GM19395 (cell line): ENCODE results near the gene ZRSR2.
A peak's percentile ranks its signal among the peaks of the same experiment; 100 is the strongest.
"Not testable (repeated sequence)": the region's sequence is repeated elsewhere in the genome, so short reads cannot be mapped to it uniquely, and the experiment has no call there.

Source experiments
- ATAC-seq: cut with Tn5 transposase; IDR thresholded peaks from one replicate; pipeline ENCODE4 v1.9.1; 2021; ENCODE audit warnings: mild to moderate bottlenecking, moderate library complexity; ENCODE audit not compliant: unreplicated experiment

Gene ZRSR2

GRCh38 chrX:15789979-15790768 is at the start of gene ZRSR2:
ZRSR2 (plus strand) TSS chrX:15790484; CDS start chrX:15790496, 12 bp downstream.
- ATAC-seq = peak; percentile 91

DNA sequence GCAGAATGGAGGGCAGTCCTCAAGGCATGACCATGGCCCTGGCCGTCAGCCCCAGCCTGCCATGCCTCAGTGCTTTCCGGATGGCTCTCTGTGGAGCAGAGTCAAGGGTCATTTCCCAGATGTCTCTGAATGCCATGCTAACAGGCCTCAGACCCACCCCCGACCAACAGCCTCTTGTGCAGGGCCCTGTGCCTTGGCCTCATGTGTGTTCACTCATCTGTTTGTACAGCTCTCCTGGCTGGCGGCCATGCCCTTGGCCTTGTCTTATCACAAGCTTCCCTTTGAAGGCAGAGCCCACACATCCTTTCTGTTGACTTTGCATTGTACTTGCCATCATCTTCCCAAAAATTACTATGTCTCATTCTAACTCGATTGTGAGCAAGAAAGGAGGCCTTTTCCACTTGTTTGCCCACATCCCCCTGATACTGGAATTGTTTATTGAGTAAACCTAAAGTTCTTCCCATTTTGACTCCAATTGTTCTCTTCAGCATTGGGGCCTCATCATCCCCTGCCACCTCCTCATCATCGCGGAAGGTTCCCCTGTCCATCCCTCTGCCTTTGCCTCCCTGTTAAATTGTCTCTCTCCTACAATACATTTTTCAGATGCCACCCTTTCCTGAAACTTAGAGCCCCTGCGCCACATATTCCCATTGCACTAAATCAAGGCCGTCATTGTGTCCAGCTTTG is 46.0 kb upstream of the ZRSR2 start:
- no peak for ATAC-seq

GRCh38 chrX:15745179-15745578 is 45.1 kb upstream of the ZRSR2 start:
- no peak for ATAC-seq

DNA sequence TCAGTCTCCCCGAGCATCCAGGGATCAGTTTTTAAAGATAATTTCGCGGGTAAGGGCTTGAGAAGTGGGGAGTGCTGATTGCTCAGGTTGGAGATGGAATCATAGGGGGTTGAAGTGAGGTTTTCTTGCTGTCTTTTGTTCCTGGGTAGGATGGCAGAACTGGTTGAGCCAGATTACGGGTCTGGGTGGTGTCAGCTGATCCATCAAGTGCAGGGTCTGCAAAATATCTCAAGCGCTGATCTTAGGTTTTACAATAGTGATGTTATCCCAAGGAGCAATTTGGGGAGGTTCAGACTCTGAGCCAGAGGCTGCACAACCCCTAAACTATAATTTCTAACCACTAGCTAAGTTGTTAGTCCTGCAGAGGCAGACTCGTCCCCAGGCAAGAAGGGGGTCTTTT is 43.6 kb upstream of the ZRSR2 start:
- not testable (repeated sequence) for ATAC-seq

DNA sequence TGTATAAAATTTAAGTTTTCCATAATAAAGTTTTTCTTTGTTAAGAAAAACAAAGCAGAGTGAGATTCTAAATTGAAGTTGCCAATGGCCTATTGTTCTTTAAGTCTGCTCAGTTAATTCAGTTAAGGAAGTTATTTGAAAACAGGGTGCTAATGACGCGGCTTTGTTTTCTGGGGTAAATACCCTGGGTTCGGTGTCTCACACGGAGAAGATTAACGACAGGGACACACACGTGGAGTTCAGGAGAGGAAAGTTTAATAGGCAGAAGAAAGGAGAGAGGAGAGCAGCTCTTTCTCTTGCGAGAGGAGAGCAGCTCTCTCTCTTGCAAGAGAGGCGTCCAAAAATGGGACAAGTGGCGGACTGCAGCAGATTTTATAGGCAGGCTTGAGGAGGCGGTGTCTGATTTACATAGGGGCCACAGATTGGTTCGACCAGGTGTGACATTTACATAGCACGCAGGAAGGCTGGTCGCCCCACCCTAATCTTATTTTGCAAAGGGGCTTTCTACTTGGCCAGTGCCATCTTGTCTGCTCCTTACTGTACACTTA is 42.6 kb upstream of the ZRSR2 start:
- ATAC-seq = no peak

GRCh38 chrX:15748841-15749240 is 41.4 kb upstream of the ZRSR2 start:
- ATAC-seq = no peak

DNA sequence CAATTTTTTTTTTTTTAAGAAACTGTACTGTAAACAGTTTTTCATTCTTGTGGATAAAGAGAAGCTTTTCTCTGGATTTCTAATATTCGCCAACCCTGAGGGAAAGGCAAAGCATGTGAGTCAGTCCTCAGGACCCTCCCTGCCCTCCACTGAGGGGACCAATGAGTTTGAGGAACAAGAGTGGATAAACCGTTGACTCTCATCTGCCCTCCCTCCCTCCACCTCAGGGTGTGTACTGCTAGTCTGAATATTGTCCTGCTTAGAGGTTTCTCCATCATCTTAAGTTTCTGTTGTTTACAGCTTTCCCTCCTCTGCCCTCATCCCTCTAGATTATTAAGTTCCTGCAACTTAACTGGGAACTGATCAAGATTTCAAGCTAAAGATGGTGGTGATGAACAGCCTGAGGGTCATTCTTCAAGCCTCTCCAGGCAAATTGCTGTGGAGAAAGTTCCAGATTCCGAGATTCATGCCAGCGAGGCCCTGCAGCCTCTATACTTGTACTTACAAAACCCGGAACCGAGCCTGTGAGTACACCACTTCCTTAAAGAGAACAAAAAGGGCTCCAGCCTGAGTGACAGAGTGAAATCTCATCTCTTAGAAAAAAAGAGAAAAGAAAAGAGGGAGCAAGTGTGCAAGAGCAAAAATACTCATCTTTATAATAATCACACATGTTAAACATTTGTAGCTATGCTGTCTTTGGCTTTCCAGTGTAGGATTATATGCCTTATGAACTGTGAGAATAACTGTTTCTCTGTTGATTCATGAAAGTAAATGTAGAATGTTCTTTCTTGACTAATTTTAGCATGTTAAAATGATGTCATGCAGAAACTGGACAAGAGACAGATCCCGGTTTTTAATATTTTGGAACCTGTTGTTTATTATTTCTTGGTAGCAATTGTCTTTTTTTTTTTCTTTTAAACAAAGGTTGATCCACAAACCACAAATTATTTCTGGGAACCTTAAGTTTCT is 40.4 kb upstream of the ZRSR2 start:
- ATAC-seq = peak; percentile 91

GRCh38 chrX:15750611-15751154 is 39.6 kb upstream of the ZRSR2 start:
- no peak for ATAC-seq

DNA sequence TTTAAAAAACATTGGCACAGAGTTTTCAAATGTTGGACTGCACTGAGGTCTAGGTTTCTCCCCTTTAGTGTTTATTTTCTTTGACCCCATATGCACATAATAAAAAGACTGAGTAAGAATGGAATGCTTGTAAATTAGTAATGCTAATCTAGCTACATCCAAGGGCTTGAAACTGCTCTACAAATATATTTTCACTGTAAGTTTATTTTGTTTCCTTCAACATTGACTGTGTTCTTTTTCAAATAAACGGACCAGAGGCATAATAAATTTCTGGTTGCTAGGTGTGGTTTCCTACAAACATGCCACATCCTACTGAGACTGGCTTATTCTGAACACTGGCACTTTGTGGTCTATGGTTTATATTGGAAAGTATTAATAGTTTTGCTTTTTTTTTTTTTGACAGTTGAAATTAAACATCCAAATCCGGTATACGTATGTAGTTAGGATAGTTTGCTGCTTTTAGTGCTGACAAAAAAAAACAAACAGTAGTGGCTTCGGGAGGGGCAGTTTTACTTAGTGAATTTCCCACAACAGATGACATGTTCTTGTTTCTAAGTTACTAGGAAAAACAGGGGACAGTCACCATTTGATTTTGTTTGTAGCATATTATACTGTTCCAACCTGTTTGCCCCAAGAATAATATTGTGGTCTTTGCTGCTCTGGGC is 39.0 kb upstream of the ZRSR2 start:
- no peak for ATAC-seq

GRCh38 chrX:15755091-15755490 is 35.2 kb upstream of the ZRSR2 start:
- no peak for ATAC-seq

- no peak for ATAC-seq
These were observed 32.1 kb upstream of the ZRSR2 start for GRCh38 chrX:15758140-15758539.

DNA sequence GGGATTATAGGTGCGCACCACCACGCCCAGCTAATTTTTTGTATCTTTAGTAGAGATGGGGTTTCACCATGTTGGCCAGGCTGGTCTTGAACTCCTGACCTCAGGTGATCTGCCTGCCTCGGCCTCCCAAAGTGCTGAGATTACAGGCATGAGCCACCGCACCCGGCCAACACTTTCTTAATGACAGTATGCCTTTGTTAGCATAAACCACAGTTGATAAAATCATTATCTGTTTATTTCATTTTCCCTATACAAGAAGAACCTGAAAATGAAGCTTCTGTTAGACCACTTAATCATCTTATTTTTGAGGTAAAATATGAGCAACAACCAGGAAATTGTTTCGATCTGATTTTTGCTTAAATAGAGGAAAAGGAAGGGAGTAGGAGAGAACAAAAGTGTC is 30.4 kb upstream of the ZRSR2 start:
- ATAC-seq = not testable (repeated sequence)

- ATAC-seq = no peak
These were observed 28.6 kb upstream of the ZRSR2 start for GRCh38 chrX:15761564-15762191.

DNA sequence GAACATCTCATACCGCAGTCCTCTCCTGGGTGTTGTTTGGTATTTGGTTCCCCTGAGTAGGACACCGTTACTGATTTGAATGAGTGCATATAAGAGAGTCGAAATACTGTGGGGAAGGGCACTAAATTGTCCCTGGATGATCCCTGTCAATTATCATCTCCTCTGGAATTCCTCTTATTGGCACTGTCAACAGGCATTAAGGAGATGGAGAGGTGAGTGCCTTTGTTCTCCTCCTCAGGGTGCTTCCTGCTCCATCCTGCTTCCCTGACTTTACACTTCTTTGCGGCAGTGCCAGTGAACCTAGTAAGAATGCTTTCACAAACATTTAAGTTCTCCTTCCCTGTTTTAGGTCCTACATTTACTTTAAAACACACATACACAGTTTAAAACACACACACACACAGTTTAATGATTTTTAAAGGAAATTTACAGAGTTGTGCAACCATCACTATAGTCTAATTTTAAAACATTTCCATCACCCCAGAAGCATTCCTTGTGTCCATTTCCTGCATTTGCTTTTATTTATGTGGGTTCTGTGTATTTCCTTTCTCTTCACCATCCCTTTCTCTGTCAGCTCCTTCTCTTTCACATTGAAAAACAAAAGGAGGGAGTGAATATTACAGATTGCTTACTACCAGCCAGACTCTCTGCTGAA is 20.9 kb upstream of the ZRSR2 start:
- no peak for ATAC-seq

- ATAC-seq = peak; percentile 88
These were observed 8.2 kb upstream of the ZRSR2 start for GRCh38 chrX:15781961-15782699.

- ATAC-seq = no peak
These were observed 5.0 kb upstream of the ZRSR2 start for GRCh38 chrX:15785176-15785750.

GRCh38 chrX:15786915-15787314 is 3.4 kb upstream of the ZRSR2 start:
- no peak for ATAC-seq

DNA sequence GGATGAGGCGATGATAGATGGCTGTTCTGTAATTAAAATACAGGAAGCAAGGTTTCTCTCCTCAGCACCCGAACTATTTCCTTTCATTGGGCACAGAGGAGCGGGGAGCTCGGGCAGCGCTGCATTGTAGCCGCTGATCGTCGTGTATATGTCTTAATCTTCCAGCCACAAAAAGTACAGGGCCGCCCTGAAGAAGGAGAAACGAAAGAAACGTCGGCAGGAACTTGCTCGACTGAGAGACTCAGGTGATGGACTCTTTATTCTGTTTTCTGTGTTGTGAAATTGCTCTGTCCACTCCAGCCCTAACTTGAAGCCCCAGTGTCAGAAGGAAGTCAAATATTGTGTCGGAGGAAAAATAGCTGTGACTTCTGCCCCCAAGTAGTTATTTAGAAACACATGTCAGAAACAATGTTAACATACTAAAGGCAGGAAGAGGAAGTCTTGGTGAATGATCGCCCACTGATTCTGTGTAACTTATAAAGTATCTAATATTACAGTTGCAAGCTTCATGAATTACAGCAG is 546 bp downstream of the ZRSR2 start:
- peak; percentile 38 for ATAC-seq
